HepG2 (cell line): ENCODE measurements around the gene CNTD1. TPM values are rescaled to one million over a fixed set of nuclear protein-coding genes. Genes with fewer than 3 reads are reported as not detected.

ENCODE experiments used
- SUZ12 ChIP-seq: fragments of 150-350 bp; IDR thresholded peaks from 2 replicates; pipeline ENCODE4 v1.6.1; 2014; ENCODE audit warnings: low read depth, low read length
- ZFP36 ChIP-seq: fragments of 150-350 bp; IDR thresholded peaks from 2 replicates; pipeline ENCODE4 v1.6.1; 2018; ENCODE audit warnings: borderline replicate concordance, low read length, low read depth; ENCODE audit not compliant: partially characterized antibody
- ZNF563 ChIP-seq: sonication (generic); formaldehyde crosslinking; IDR thresholded peaks from 2 replicates; pipeline ENCODE4 v1.8.0; 2022; ENCODE audit warnings: mild to moderate bottlenecking, moderate library complexity, missing genetic modification reagents
- ZSCAN25 ChIP-seq: sonication (generic); formaldehyde crosslinking; IDR thresholded peaks from 2 replicates; pipeline ENCODE4 v1.8.0; 2022; ENCODE audit warnings: mild to moderate bottlenecking, missing genetic modification reagents
- ZSCAN9 ChIP-seq: IDR thresholded peaks from 2 replicates; pipeline ENCODE4 v1.6.1; 2016; ENCODE audit warnings: borderline replicate concordance
- polyA plus RNA-seq, 8 experiments: library from polyadenylated mRNA; depleted of rRNA in 3 of 8; stranded (reverse) in 7 of 8; unstranded in 1 of 8; fragments of >200 nt; fragmentation: Illumina TruSeq in 4 of 8; extraction: Trizol in 4 of 8; gene quantifications; 2 replicates each; pipeline versions ENCODE4 v1.2.1 to v1.2.3, GENCODE V29; 2011 to 2016; ENCODE audit warnings: low read depth in 4 of 8, missing spikeins in 1 of 8, mixed read lengths in 1 of 8; ENCODE audit not compliant: insufficient read depth in 1 of 8
- total RNA-seq, 5 experiments: library from RNA; depleted of rRNA; stranded (reverse); fragments of >200 nt; fragmentation: Illumina TruSeq; extraction: Trizol; gene quantifications; 2 replicates each; pipeline ENCODE4 v1.2.3, GENCODE V29; 2016; ENCODE audit warnings: low read depth in 1 of 5
- TF ChIP-seq, protein P1 (sequence below): sonication (generic); formaldehyde crosslinking; IDR thresholded peaks from 2 replicates; pipeline ENCODE4 v1.4.0; 2020; ENCODE audit warnings: missing genetic modification reagents, borderline replicate concordance
- TF ChIP-seq, protein P2 (sequence below), 2 experiments: fragments of 450-650 bp in 1 of 2; sonication (generic) in 1 of 2; formaldehyde crosslinking in 1 of 2; IDR thresholded peaks; 2 replicates each; pipeline versions ENCODE4 v1.6.1 to v1.8.0; 2016 to 2022; ENCODE audit warnings: antibody characterized with exemption in 1 of 2, mild to moderate bottlenecking in 1 of 2, missing genetic modification reagents in 1 of 2
- TF ChIP-seq, protein P3 (sequence below): sonication (generic); formaldehyde crosslinking; IDR thresholded peaks from 2 replicates; pipeline ENCODE4 v1.5.1; 2020; ENCODE audit warnings: missing genetic modification reagents, mild to moderate bottlenecking, borderline replicate concordance
- TF ChIP-seq, protein P4 (sequence below): sonication (generic); formaldehyde crosslinking; IDR thresholded peaks from 2 replicates; pipeline ENCODE4 v1.8.1; 2022; ENCODE audit warnings: low read depth, mild to moderate bottlenecking, missing genetic modification reagents

CNTD1 gene
- total and polyA plus RNA-seq, 2 of the 13 experiments (the other 11 are each of a cell fraction or from before 2014, with no cell fraction given) = 0.11 to 0.15 TPM

DNA sequence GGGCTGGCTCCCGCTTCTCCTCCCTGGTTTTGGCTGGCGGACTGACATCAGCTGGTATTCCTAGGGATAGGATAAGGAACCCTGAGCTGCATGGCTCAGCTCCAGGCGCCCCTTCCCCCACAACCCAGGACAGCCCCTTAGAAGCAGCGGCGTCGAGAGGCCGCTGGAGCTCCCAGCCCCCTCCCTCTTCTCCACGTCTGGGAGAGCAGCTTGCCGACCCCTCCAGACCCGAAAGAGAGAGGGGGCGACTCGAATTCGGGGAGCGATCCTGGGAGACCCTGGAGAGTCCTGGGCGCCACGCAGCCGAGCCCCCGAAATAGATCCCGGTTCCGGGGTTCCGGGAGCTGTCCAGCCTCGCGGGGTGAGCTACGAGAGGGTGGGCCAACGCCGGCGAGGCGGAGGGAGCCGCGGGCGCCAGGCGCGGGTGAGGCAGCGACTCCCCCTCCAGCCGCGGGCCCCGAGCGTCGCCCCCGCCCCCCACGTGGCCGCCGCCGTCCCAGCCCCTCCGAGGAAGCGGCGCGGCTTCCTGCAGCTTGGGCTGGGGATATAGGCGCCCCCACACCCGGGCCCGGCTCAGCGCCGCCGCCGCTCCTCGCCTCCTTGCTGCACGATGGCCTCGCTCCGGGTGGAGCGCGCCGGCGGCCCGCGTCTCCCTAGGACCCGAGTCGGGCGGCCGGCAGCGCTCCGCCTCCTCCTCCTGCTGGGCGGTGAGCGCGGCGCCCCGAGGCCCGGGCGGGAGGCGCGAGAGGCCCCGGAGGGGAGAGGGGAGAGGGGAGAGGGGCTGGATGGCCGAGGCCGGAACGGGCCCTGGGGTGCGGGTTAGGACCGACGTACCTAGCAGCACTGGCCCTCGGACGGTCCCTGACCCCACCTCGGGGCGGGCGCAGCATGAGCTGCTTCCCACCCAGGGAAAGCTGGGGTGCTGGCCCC, 37.7 kb upstream of the CNTD1 start, which contains the start of gene RAMP2 (continued):
- TF ChIP-seq, protein P1, sequence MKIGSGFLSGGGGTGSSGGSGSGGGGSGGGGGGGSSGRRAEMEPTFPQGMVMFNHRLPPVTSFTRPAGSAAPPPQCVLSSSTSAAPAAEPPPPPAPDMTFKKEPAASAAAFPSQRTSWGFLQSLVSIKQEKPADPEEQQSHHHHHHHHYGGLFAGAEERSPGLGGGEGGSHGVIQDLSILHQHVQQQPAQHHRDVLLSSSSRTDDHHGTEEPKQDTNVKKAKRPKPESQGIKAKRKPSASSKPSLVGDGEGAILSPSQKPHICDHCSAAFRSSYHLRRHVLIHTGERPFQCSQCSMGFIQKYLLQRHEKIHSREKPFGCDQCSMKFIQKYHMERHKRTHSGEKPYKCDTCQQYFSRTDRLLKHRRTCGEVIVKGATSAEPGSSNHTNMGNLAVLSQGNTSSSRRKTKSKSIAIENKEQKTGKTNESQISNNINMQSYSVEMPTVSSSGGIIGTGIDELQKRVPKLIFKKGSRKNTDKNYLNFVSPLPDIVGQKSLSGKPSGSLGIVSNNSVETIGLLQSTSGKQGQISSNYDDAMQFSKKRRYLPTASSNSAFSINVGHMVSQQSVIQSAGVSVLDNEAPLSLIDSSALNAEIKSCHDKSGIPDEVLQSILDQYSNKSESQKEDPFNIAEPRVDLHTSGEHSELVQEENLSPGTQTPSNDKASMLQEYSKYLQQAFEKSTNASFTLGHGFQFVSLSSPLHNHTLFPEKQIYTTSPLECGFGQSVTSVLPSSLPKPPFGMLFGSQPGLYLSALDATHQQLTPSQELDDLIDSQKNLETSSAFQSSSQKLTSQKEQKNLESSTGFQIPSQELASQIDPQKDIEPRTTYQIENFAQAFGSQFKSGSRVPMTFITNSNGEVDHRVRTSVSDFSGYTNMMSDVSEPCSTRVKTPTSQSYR = no peak; the same call in 1 of the 2 replicates
- TF ChIP-seq ZNF563 (CRISPR knock-in tag) (peak; percentile 85), ZSCAN9 (CRISPR knock-in tag) (no peak), ZSCAN25 (CRISPR knock-in tag) (peak; percentile 77; the same call in 1 of the 2 replicates), ZFP36 (no peak), SUZ12 (no peak)
- TF ChIP-seq, protein P2, sequence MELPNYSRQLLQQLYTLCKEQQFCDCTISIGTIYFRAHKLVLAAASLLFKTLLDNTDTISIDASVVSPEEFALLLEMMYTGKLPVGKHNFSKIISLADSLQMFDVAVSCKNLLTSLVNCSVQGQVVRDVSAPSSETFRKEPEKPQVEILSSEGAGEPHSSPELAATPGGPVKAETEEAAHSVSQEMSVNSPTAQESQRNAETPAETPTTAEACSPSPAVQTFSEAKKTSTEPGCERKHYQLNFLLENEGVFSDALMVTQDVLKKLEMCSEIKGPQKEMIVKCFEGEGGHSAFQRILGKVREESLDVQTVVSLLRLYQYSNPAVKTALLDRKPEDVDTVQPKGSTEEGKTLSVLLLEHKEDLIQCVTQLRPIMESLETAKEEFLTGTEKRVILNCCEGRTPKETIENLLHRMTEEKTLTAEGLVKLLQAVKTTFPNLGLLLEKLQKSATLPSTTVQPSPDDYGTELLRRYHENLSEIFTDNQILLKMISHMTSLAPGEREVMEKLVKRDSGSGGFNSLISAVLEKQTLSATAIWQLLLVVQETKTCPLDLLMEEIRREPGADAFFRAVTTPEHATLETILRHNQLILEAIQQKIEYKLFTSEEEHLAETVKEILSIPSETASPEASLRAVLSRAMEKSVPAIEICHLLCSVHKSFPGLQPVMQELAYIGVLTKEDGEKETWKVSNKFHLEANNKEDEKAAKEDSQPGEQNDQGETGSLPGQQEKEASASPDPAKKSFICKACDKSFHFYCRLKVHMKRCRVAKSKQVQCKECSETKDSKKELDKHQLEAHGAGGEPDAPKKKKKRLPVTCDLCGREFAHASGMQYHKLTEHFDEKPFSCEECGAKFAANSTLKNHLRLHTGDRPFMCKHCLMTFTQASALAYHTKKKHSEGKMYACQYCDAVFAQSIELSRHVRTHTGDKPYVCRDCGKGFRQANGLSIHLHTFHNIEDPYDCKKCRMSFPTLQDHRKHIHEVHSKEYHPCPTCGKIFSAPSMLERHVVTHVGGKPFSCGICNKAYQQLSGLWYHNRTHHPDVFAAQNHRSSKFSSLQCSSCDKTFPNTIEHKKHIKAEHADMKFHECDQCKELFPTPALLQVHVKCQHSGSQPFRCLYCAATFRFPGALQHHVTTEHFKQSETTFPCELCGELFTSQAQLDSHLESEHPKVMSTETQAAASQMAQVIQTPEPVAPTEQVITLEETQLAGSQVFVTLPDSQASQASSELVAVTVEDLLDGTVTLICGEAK (IDR thresholded peaks at IDR 0.05) = no peak
- TF ChIP-seq, protein P2 (CRISPR knock-in tag; IDR thresholded peaks at IDR 0.05) = no peak; the same call in 1 of the 2 replicates
- TF ChIP-seq, protein P3, sequence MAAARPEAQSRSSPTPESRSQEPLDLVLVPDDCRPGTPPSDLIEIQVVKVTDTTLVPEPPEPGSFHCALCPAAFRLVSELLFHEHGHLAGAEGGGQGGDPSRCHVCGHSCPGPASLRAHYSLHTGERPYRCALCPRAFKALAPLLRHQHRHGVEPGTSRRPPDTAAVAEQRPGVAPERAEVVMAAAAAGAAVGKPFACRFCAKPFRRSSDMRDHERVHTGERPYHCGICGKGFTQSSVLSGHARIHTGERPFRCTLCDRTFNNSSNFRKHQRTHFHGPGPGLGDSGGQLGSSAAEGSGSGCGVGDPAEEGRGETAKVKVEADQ (CRISPR knock-in tag) = peak; percentile 91
- TF ChIP-seq, protein P4, sequence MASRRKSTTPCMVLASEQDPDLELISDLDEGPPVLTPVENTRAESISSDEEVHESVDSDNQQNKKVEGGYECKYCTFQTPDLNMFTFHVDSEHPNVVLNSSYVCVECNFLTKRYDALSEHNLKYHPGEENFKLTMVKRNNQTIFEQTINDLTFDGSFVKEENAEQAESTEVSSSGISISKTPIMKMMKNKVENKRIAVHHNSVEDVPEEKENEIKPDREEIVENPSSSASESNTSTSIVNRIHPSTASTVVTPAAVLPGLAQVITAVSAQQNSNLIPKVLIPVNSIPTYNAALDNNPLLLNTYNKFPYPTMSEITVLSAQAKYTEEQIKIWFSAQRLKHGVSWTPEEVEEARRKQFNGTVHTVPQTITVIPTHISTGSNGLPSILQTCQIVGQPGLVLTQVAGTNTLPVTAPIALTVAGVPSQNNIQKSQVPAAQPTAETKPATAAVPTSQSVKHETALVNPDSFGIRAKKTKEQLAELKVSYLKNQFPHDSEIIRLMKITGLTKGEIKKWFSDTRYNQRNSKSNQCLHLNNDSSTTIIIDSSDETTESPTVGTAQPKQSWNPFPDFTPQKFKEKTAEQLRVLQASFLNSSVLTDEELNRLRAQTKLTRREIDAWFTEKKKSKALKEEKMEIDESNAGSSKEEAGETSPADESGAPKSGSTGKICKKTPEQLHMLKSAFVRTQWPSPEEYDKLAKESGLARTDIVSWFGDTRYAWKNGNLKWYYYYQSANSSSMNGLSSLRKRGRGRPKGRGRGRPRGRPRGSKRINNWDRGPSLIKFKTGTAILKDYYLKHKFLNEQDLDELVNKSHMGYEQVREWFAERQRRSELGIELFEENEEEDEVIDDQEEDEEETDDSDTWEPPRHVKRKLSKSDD (CRISPR knock-in tag) = peak; percentile 68; the same call in 1 of the 2 replicates
